Upper lobe of left lung (tissue), 6 donors: ENCODE results near the gene SULT1C2. TPM values are rescaled to one million over a fixed set of nuclear protein-coding genes. Genes with fewer than 3 reads are reported as not detected.

Source experiments
- ATAC-seq, 2 donors: fragments of 200-7000 bp; cut with Tn5 transposase; one replicate each; pipeline ENCODE4 v1.9.1; 2022; ENCODE audit warnings: mild to moderate bottlenecking in 2 of 2, moderate library complexity in 2 of 2; ENCODE audit not compliant: low FRiP score in 2 of 2
- DNase-seq, 2 donors: peaks; one replicate each; pipeline ENCODE4 v3.0.0-alpha.2; 2019 to 2020
- H3K27ac ChIP-seq, 4 donors: fragments of 200-600 bp; sonication (generic); one replicate each; pipeline ENCODE4 v1.5.1; 2016 to 2019
- H3K27me3 ChIP-seq, 4 donors: fragments of 200-600 bp; sonication (generic); one replicate each; pipeline ENCODE4 v1.5.1; 2017 to 2019
- H3K36me3 ChIP-seq, 4 donors: fragments of 200-600 bp; sonication (generic); one replicate each; pipeline ENCODE4 v1.5.1; 2016 to 2019
- H3K4me1 ChIP-seq, 4 donors: fragments of 200-600 bp; sonication (generic); one replicate each; pipeline ENCODE4 v1.5.1; 2018 to 2019
- H3K4me3 ChIP-seq, 4 donors: fragments of 200-600 bp; sonication (generic); one replicate each; pipeline ENCODE4 v1.5.1; 2017 to 2019; ENCODE audit warnings: mild to moderate bottlenecking in 2 of 4, moderate library complexity in 1 of 4
- H3K9me3 ChIP-seq, 4 donors: fragments of 200-600 bp; sonication (generic); one replicate each; pipeline ENCODE4 v1.5.1; 2018 to 2019
- EP300 ChIP-seq, 4 donors: sonication (generic); formaldehyde crosslinking; IDR thresholded peaks; one replicate each; pipeline ENCODE4 v1.5.1; 2017; ENCODE audit warnings: antibody characterized with exemption in 4 of 4, control low read depth in 2 of 4
- POLR2A ChIP-seq, 4 donors: fragments of 450-650 bp; IDR thresholded peaks; one replicate each; pipeline ENCODE4 v1.5.1; 2016 to 2017; ENCODE audit warnings: antibody characterized with exemption in 4 of 4, mild to moderate bottlenecking in 2 of 4
- POLR2AphosphoS5 ChIP-seq, 2 donors: sonication (generic); formaldehyde crosslinking; IDR thresholded peaks; one replicate each; pipeline ENCODE4 v1.5.1; 2017; ENCODE audit warnings: antibody characterized with exemption in 2 of 2
- WGBS, 2 donors: methylation state at CpG; one replicate each; pipeline ENCODE4 v1.1.5; 2017 to 2018; 5-methylcytosine and 5-hydroxymethylcytosine counted together
- total RNA-seq, 6 donors: library from RNA; depleted of rRNA in 4 of 6; stranded (reverse); fragments of >200 nt in 4 of 6; gene quantifications; one replicate each; pipeline versions ENCODE4 v1.1.0 to v1.2.1, GENCODE V29; 2016 to 2021
- TF ChIP-seq, protein P1 (sequence below), 6 experiments: fragments of 450-650 bp in 4 of 6; fragments of 200-600 bp in 2 of 6; sonication (generic) in 2 of 6; IDR thresholded peaks; one replicate each; pipeline ENCODE4 v1.5.1; 2016 to 2019; ENCODE audit warnings: antibody characterized with exemption in 6 of 6
- donor health status: DM: no; HTN: no; CAD: no; lungs with moderate emphysema.
- donor health status: DM: no; HTN: yes; CAD: no; lungs with severe emphysema.

SULT1C2 gene
- total RNA-seq, 6 donors from 2014 or later = 0.49 to 7.7 (median 4.8) TPM

DNA sequence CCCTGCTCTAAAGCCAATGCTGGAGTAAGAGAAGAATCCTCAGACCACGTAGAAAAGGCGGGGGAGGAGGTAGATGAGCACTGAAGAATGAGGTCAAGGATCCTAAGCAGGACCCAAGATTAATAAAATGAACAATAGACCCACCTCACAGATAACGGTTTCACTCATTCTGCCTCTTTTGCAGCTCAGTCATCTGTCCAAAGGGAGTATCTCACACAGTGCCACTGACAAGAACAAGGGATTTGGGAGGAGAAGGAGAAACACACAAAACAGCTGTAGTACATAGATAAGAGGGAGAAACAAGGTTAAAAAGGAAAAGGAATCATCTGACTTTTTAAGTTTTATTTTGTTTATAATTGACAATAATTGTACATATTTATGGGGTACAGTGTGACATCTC is 58.1 kb downstream of the SULT1C2 start:
- ATAC-seq = no peak
- Histone ChIP-seq H3K27me3 (no peaks in the 10 kb centered on the region), H3K27ac (no peak overlapping the region), H3K36me3 (no peaks in the 10 kb centered on the region), H3K4me1 (no peaks in the 10 kb centered on the region), H3K9me3 (no peaks in the 10 kb centered on the region), H3K4me3 (no peak overlapping the region)
- no peak for TF ChIP-seq POLR2A (IDR thresholded peaks at IDR 0.05)
- no peak for TF ChIP-seq POLR2AphosphoS5 (IDR thresholded peaks at IDR 0.05)
- no peak for TF ChIP-seq EP300 (IDR thresholded peaks at IDR 0.05)
- TF ChIP-seq, protein P1, sequence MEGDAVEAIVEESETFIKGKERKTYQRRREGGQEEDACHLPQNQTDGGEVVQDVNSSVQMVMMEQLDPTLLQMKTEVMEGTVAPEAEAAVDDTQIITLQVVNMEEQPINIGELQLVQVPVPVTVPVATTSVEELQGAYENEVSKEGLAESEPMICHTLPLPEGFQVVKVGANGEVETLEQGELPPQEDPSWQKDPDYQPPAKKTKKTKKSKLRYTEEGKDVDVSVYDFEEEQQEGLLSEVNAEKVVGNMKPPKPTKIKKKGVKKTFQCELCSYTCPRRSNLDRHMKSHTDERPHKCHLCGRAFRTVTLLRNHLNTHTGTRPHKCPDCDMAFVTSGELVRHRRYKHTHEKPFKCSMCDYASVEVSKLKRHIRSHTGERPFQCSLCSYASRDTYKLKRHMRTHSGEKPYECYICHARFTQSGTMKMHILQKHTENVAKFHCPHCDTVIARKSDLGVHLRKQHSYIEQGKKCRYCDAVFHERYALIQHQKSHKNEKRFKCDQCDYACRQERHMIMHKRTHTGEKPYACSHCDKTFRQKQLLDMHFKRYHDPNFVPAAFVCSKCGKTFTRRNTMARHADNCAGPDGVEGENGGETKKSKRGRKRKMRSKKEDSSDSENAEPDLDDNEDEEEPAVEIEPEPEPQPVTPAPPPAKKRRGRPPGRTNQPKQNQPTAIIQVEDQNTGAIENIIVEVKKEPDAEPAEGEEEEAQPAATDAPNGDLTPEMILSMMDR (IDR thresholded peaks at IDR 0.05) = no peak
- DNase-seq = no peak
- WGBS, 2 donors = 81 to 83% methylated on average over 3 of the region's 3 CpGs

- H3K4me1 ChIP-seq = no peaks in the 10 kb centered on the region
- DNase-seq = no peak
- ATAC-seq = no peak
- TF ChIP-seq, protein P1 (IDR thresholded peaks at IDR 0.05) = no peak
- no peak for TF ChIP-seq POLR2A (IDR thresholded peaks at IDR 0.05)
- no peak for TF ChIP-seq POLR2AphosphoS5 (IDR thresholded peaks at IDR 0.05)
- TF ChIP-seq EP300 (IDR thresholded peaks at IDR 0.05) = no peak
- no peak overlapping the region for H3K4me3 ChIP-seq
- no peaks in the 10 kb centered on the region for H3K27me3 ChIP-seq
- no peak overlapping the region for H3K27ac ChIP-seq
- WGBS, 2 donors = 74 to 89% methylated on average over 3 of the region's 3 CpGs
- H3K9me3 ChIP-seq = no peaks in the 10 kb centered on the region
- no peaks in the 10 kb centered on the region for H3K36me3 ChIP-seq
Observed at GRCh38 chr2:108347786-108348185, 59.1 kb downstream of the SULT1C2 start.

GRCh38 chr2:108348816-108349570 is 60.3 kb downstream of the SULT1C2 start:
- Histone ChIP-seq H3K36me3 (no peaks in the 10 kb centered on the region), H3K9me3 (no peaks in the 10 kb centered on the region), H3K27ac (no peak overlapping the region), H3K27me3 (no peaks in the 10 kb centered on the region), H3K4me1 (no peaks in the 10 kb centered on the region), H3K4me3 (no peak overlapping the region)
- no peak for TF ChIP-seq POLR2A (IDR thresholded peaks at IDR 0.05)
- TF ChIP-seq EP300 (IDR thresholded peaks at IDR 0.05) = no peak
- TF ChIP-seq POLR2AphosphoS5 (IDR thresholded peaks at IDR 0.05) = no peak
- TF ChIP-seq, protein P1 (IDR thresholded peaks at IDR 0.05) = no peak
- DNase-seq (no peak), ATAC-seq (no peak)
- 84 to 85% methylated on average over 4 to 5 of the region's 5 CpGs for WGBS, 2 donors

DNA sequence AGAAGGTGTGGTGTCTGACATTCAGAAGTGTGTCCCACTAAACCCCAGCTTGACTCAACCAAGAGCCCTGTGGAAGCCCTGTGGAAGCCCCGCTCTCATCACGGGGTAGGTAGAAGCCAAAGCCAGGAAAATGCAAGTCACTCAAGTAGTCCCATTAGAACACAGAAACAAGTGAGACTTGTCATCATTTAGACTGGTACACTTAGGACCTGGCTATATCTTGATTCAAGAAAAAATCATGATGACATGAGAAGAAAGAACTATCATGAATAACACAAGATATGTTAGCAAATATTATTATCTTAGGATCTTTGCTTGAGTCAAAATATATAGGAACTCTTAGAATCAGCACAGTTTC is 60.9 kb downstream of the SULT1C2 start:
- TF ChIP-seq EP300 (IDR thresholded peaks at IDR 0.05) = no peak
- no peak for TF ChIP-seq POLR2A (IDR thresholded peaks at IDR 0.05)
- TF ChIP-seq, protein P1 (IDR thresholded peaks at IDR 0.05) = no peak
- no peak for TF ChIP-seq POLR2AphosphoS5 (IDR thresholded peaks at IDR 0.05)
- Histone ChIP-seq H3K4me1 (no peaks in the 10 kb centered on the region), H3K36me3 (no peaks in the 10 kb centered on the region), H3K4me3 (no peak overlapping the region), H3K27ac (no peak overlapping the region), H3K27me3 (no peaks in the 10 kb centered on the region), H3K9me3 (no peaks in the 10 kb centered on the region)
- 88 to 92% methylated on average over 2 of the region's 2 CpGs for WGBS, 2 donors
- ATAC-seq = no peak
- DNase-seq = no peak

DNA sequence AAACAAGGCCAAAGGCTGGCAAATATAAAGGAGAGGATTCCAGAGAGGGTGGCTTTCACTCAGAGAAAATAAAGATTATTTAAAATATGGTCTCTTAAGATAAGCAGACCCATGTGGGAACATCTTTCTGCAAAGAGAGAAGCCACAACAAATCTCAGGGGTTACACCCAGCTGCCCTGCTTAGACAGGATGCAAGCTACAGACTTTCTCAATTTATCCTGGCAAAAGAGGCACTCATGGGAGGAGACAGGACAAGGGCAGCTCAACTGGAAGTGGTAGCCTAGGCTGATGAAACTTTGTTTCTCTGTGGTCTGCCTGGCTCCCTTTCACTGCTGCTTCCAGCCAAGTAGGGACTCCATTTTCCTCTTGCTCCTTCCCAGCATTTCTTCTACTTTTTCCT is 63.2 kb downstream of the SULT1C2 start:
- H3K9me3 ChIP-seq = no peaks in the 10 kb centered on the region
- no peak overlapping the region for H3K27ac ChIP-seq
- no peak overlapping the region for H3K4me3 ChIP-seq
- TF ChIP-seq POLR2A (IDR thresholded peaks at IDR 0.05) = no peak
- TF ChIP-seq POLR2AphosphoS5 (IDR thresholded peaks at IDR 0.05) = no peak
- TF ChIP-seq EP300 (IDR thresholded peaks at IDR 0.05) = no peak
- TF ChIP-seq, protein P1 (IDR thresholded peaks at IDR 0.05) = no peak
- no peaks in the 10 kb centered on the region for H3K36me3 ChIP-seq
- no peaks in the 10 kb centered on the region for H3K27me3 ChIP-seq
- no peaks in the 10 kb centered on the region for H3K4me1 ChIP-seq
- DNase-seq (no peak), ATAC-seq (no peak)
